Neural cell (in vitro differentiated cells): Measurements from ENCODE around the gene CACNB2. TPM values are rescaled to one million over a fixed set of nuclear protein-coding genes. Genes with fewer than 3 reads are reported as not detected.

Experiments used
- H2AFZ ChIP-seq: fragments of 200-600, 300-800 bp; sonication (generic), shearing (Covaris generic); 2 replicates; pipeline ENCODE4 v1.6.0; 2014; ENCODE audit warnings: low read depth, mild to moderate bottlenecking, antibody characterized with exemption, low read length, moderate library complexity
- H3F3A ChIP-seq: fragments of 200-600 bp; shearing (Covaris generic); 2 replicates; pipeline ENCODE4 v1.6.1; 2016; ENCODE audit warnings: mild to moderate bottlenecking, moderate library complexity, mixed read lengths, antibody characterized with exemption, low read length; ENCODE audit not compliant: insufficient read depth, poor library complexity, severe bottlenecking
- H3K27ac ChIP-seq: fragments of 200-600, 300-800 bp; sonication (generic), shearing (Covaris generic); 2 replicates; pipeline ENCODE4 v1.5.1; 2014; ENCODE audit warnings: mild to moderate bottlenecking, low read length, moderate library complexity
- H3K27me3 ChIP-seq: fragments of 300-800, 200-600 bp; sonication (generic), shearing (Covaris generic); 2 replicates; pipeline ENCODE4 v1.6.0; 2014; ENCODE audit warnings: mild to moderate bottlenecking, low read depth, low read length, moderate library complexity; ENCODE audit not compliant: insufficient read depth
- H3K36me3 ChIP-seq: fragments of 300-800, 200-600 bp; sonication (generic), shearing (Covaris generic); 2 replicates; pipeline ENCODE4 v1.5.1; 2014; ENCODE audit warnings: mild to moderate bottlenecking, antibody characterized with exemption, low read length, moderate library complexity; ENCODE audit not compliant: insufficient read depth
- H3K4me2 ChIP-seq: fragments of 300-800, 200-600 bp; sonication (generic), shearing (Covaris generic); 2 replicates; pipeline ENCODE4 v1.6.0; 2014; ENCODE audit warnings: mild to moderate bottlenecking, low read length
- H3K4me3 ChIP-seq: fragments of 300-800, 200-600 bp; sonication (generic), shearing (Covaris generic); 2 replicates; pipeline ENCODE4 v1.5.1; 2014; ENCODE audit warnings: mild to moderate bottlenecking, low read length, moderate library complexity
- H3K79me2 ChIP-seq: fragments of 200-600 bp; shearing (Covaris generic); replicated peaks from 2 replicates; pipeline ENCODE4 v1.6.0; 2014; ENCODE audit warnings: mild to moderate bottlenecking, low read length, moderate library complexity; ENCODE audit not compliant: insufficient read depth
- H3K9ac ChIP-seq: fragments of 300-800, 200-600 bp; sonication (generic), shearing (Covaris generic); 2 replicates; pipeline ENCODE4 v1.6.1; 2016; ENCODE audit warnings: mild to moderate bottlenecking, low read length, mixed read lengths
- H3K9me2 ChIP-seq: fragments of 200-600 bp; shearing (Covaris generic); 2 replicates; pipeline ENCODE4 v1.6.1; 2016; ENCODE audit warnings: mild to moderate bottlenecking, low read length, mixed read lengths; ENCODE audit not compliant: insufficient read depth
- H3K9me3 ChIP-seq: fragments of 200-600, 300-800 bp; sonication (generic), shearing (Covaris generic); 2 replicates; pipeline ENCODE4 v1.6.1; 2016; ENCODE audit warnings: mild to moderate bottlenecking, mixed run types, low read length, moderate library complexity, mixed read lengths
- H4K20me1 ChIP-seq: fragments of 200-600 bp; shearing (Covaris generic); 2 replicates; pipeline ENCODE4 v1.6.1; 2016; ENCODE audit warnings: mild to moderate bottlenecking, mixed run types; ENCODE audit not compliant: insufficient read depth
- EP300 ChIP-seq: fragments of 450-650 bp; conservative IDR thresholded peaks from 2 replicates; pipeline ENCODE4 v1.6.1; 2014; ENCODE audit warnings: antibody characterized with exemption, mild to moderate bottlenecking, moderate library complexity; ENCODE audit not compliant: poor library complexity, severe bottlenecking
- EZH2 ChIP-seq: fragments of 200-600, 300-800 bp; shearing (Covaris generic), sonication (generic); IDR thresholded peaks from 2 replicates; pipeline ENCODE4 v1.6.1; 2014; ENCODE audit warnings: antibody characterized with exemption, low read length, borderline replicate concordance, mild to moderate bottlenecking; ENCODE audit not compliant: insufficient read depth, poor library complexity, severe bottlenecking
- MXI1 ChIP-seq: fragments of 450-650 bp; conservative IDR thresholded peaks from 2 replicates; pipeline ENCODE4 v1.6.1; 2014; ENCODE audit warnings: antibody characterized with exemption, mild to moderate bottlenecking; ENCODE audit not compliant: poor library complexity, severe bottlenecking
- POLR2AphosphoS5 ChIP-seq: IDR thresholded peaks from 2 replicates; pipeline ENCODE4 v1.6.1; 2012
- RAD21 ChIP-seq: fragments of 450-650 bp; conservative IDR thresholded peaks from 2 replicates; pipeline ENCODE4 v1.6.1; 2014; ENCODE audit warnings: antibody characterized with exemption, mild to moderate bottlenecking, moderate library complexity
- SMC3 ChIP-seq: fragments of 450-650 bp; conservative IDR thresholded peaks from 2 replicates; pipeline ENCODE4 v1.6.1; 2014; ENCODE audit warnings: antibody characterized with exemption, mild to moderate bottlenecking, moderate library complexity; ENCODE audit not compliant: poor library complexity
- TAF1 ChIP-seq: IDR thresholded peaks from 2 replicates; pipeline ENCODE4 v1.6.1; 2012; ENCODE audit warnings: low read depth
- polyA plus RNA-seq: library from polyadenylated mRNA; depleted of rRNA; stranded (reverse); fragments of >200 nt; gene quantifications from 2 replicates; pipeline ENCODE4 v1.2.3, GENCODE V29; 2014
- TF ChIP-seq, protein P1 (sequence below): fragments of 450-650 bp; IDR thresholded peaks from 2 replicates; pipeline ENCODE4 v1.5.1; 2014; ENCODE audit warnings: antibody characterized with exemption, mild to moderate bottlenecking, moderate library complexity; ENCODE audit not compliant: poor library complexity, severe bottlenecking
- TF ChIP-seq, protein P2 (sequence below): IDR thresholded peaks from 2 replicates; pipeline ENCODE4 v1.6.1; 2012; ENCODE audit warnings: borderline replicate concordance

Gene CACNB2
- polyA plus RNA-seq, 1 donor from 2014 or later, result 14.3 TPM

DNA sequence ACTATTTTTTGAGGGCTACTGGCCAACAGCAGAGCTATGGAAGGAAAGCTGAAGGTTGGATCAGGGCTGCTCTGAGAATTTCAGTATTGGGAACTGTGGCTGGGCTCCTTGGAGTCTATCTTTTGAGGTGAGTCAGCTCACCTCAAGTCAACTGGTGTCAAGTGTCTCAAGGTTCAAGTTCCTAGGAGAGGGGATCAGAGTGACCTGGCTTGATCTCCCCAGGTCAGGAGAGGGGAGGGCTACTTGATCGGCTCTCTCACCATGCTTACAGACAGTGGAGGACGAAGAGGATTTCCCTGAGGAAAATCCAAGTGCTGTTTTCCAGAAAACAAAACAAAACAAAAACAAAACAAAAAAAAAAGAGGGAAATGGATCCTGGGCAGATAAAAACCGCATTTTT is 132.8 kb downstream of the CACNB2 start:
- TF ChIP-seq TAF1 (no peak), SMC3 (no peak), EZH2 (no peak), EP300 (no peak), MXI1 (no peak), POLR2AphosphoS5 (no peak), RAD21 (no peak)
- TF ChIP-seq, protein P1, sequence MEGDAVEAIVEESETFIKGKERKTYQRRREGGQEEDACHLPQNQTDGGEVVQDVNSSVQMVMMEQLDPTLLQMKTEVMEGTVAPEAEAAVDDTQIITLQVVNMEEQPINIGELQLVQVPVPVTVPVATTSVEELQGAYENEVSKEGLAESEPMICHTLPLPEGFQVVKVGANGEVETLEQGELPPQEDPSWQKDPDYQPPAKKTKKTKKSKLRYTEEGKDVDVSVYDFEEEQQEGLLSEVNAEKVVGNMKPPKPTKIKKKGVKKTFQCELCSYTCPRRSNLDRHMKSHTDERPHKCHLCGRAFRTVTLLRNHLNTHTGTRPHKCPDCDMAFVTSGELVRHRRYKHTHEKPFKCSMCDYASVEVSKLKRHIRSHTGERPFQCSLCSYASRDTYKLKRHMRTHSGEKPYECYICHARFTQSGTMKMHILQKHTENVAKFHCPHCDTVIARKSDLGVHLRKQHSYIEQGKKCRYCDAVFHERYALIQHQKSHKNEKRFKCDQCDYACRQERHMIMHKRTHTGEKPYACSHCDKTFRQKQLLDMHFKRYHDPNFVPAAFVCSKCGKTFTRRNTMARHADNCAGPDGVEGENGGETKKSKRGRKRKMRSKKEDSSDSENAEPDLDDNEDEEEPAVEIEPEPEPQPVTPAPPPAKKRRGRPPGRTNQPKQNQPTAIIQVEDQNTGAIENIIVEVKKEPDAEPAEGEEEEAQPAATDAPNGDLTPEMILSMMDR, result no peak
- TF ChIP-seq, protein P2, sequence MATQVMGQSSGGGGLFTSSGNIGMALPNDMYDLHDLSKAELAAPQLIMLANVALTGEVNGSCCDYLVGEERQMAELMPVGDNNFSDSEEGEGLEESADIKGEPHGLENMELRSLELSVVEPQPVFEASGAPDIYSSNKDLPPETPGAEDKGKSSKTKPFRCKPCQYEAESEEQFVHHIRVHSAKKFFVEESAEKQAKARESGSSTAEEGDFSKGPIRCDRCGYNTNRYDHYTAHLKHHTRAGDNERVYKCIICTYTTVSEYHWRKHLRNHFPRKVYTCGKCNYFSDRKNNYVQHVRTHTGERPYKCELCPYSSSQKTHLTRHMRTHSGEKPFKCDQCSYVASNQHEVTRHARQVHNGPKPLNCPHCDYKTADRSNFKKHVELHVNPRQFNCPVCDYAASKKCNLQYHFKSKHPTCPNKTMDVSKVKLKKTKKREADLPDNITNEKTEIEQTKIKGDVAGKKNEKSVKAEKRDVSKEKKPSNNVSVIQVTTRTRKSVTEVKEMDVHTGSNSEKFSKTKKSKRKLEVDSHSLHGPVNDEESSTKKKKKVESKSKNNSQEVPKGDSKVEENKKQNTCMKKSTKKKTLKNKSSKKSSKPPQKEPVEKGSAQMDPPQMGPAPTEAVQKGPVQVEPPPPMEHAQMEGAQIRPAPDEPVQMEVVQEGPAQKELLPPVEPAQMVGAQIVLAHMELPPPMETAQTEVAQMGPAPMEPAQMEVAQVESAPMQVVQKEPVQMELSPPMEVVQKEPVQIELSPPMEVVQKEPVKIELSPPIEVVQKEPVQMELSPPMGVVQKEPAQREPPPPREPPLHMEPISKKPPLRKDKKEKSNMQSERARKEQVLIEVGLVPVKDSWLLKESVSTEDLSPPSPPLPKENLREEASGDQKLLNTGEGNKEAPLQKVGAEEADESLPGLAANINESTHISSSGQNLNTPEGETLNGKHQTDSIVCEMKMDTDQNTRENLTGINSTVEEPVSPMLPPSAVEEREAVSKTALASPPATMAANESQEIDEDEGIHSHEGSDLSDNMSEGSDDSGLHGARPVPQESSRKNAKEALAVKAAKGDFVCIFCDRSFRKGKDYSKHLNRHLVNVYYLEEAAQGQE, result no peak
- Histone ChIP-seq H3K27me3 (no peaks in the 10 kb centered on the region), H3K9me2 (no peaks in the 10 kb centered on the region), H3K27ac (no peak overlapping the region), H3K79me2 (no peaks in the 10 kb centered on the region), H3K4me3 (no peak overlapping the region), H3K36me3 (no peaks in the 10 kb centered on the region), H4K20me1 (no peaks in the 10 kb centered on the region), H3F3A (no peaks in the 10 kb centered on the region), H3K9me3 (no peaks in the 10 kb centered on the region), H2AFZ (no peak overlapping the region), H3K4me2 (no peak overlapping the region), H3K9ac (no peak overlapping the region)

DNA sequence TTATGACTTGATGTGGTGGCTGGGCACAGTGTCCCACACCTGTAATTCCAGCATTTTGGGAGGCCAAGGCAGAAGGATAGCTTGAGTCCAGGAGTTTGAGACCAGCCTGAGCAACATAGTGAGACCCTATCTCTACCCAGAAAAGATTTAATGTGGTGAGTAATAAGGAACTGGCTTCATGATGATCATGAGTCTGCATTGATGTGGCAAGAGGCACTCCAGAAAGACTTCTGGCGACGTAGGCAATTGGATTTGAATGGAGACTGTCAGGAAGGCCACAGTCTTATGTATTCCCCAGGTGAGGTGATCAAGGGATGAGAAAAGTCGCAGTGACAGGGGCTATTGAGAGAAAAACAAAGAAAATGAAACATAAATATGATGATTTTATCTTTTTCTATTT is 138.0 kb downstream of the CACNB2 start:
- H3K9me2 ChIP-seq, result no peaks in the 10 kb centered on the region

More for the DNA sequence above, 138.0 kb downstream of the CACNB2 start:
- TF ChIP-seq SMC3, result no peak
- TF ChIP-seq MXI1, result no peak
- no peak for TF ChIP-seq EZH2
- no peak for TF ChIP-seq EP300
- TF ChIP-seq, protein P2, result no peak
- TF ChIP-seq, protein P1, result no peak
- no peak for TF ChIP-seq TAF1
- no peak for TF ChIP-seq RAD21
- no peak for TF ChIP-seq POLR2AphosphoS5
- H3K4me2 ChIP-seq, result no peak overlapping the region
- H3K36me3 ChIP-seq, result no peaks in the 10 kb centered on the region
- H3K9me3 ChIP-seq, result no peaks in the 10 kb centered on the region
- no peak overlapping the region for H3K9ac ChIP-seq
- H3K79me2 ChIP-seq, result no peaks in the 10 kb centered on the region
- no peaks in the 10 kb centered on the region for H3K27me3 ChIP-seq
- H4K20me1 ChIP-seq, result no peaks in the 10 kb centered on the region
- H3K27ac ChIP-seq, result no peak overlapping the region
- no peak overlapping the region for H2AFZ ChIP-seq
- no peaks in the 10 kb centered on the region for H3F3A ChIP-seq
- no peak overlapping the region for H3K4me3 ChIP-seq
